Lower lobe of right lung (tissue), 2 donors: ENCODE results near the gene PRR13. TPM values are rescaled to one million over a fixed set of nuclear protein-coding genes. Genes with fewer than 3 reads are reported as not detected.

Source experiments
- ATAC-seq, 2 donors: fragments of 200-7000 bp; cut with Tn5 transposase; one replicate each; pipeline ENCODE4 v1.9.1; 2020 to 2022; ENCODE audit warnings: mild to moderate bottlenecking in 2 of 2, moderate library complexity in 2 of 2
- DNase-seq: peaks from one replicate; pipeline ENCODE4 v3.0.0-alpha.2; 2020
- H3K27ac ChIP-seq: fragments of 200-600 bp; one replicate; pipeline ENCODE4 v1.8.0; 2022
- H3K27me3 ChIP-seq: fragments of 200-600 bp; one replicate; pipeline ENCODE4 v1.8.0; 2022; ENCODE audit warnings: low read depth
- H3K36me3 ChIP-seq: fragments of 200-600 bp; one replicate; pipeline ENCODE4 v1.8.0; 2022; ENCODE audit warnings: mild to moderate bottlenecking
- H3K4me1 ChIP-seq: fragments of 200-600 bp; one replicate; pipeline ENCODE4 v1.8.0; 2022
- H3K4me3 ChIP-seq: fragments of 200-600 bp; one replicate; pipeline ENCODE4 v1.8.0; 2022; ENCODE audit warnings: mild to moderate bottlenecking
- H3K9me3 ChIP-seq: fragments of 200-600 bp; one replicate; pipeline ENCODE4 v1.8.0; 2022
- intact Hi-C: fragments of 100-400 bp; cut with DNase I; formaldehyde crosslinking; loops from one replicate; pipeline ENCODE4 v1.11.0; 2022
- total RNA-seq: library from RNA; stranded (reverse); fragmentation: NEBNext Ultra II Directional; extraction: Animal tissue kit (Norgen Biotek cat#: 25700); gene quantifications from one replicate; pipeline ENCODE4 v1.2.1, GENCODE V29; 2021
- TF ChIP-seq, protein P1 (sequence below): fragments of 200-600 bp; IDR thresholded peaks from one replicate; pipeline ENCODE4 v1.8.0; 2022; ENCODE audit warnings: antibody characterized with exemption, mild to moderate bottlenecking
- donor health status: DM: no; HTN: yes; CAD: no; lungs with severe emphysema.

The PRR13 gene
- total RNA-seq, 1 donor from 2014 or later: 216 TPM

DNA sequence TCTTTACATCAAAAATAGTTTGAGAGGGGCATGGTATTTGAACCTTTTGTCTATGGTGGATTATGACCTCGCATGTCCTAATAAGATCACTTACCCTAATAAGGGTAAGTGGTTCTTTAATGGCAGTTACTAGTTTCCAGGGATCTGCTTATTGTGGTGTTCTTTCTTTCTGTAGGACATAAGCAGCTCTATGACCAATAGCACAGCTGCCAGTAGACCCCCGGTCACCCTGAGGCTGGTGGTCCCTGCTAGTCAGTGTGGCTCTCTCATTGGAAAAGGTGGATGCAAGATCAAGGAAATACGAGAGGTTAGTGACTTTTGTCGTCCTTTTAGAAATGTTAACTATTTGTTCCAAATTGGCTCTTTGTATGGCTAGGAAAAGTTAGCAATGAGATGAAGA, 17.6 kb downstream of the PRR13 start:
- Histone ChIP-seq H3K4me3 (no peak overlapping the region), H3K27ac (no peak overlapping the region), H3K4me1 (peaks cover 12% of the 10 kb centered on the region), H3K36me3 (peaks cover 100% of the 10 kb centered on the region), H3K27me3 (no peaks in the 10 kb centered on the region), H3K9me3 (no peaks in the 10 kb centered on the region)
- DNase-seq (no peak), ATAC-seq (no peak)
- intact Hi-C loops: no loop called here
- TF ChIP-seq, protein P1, sequence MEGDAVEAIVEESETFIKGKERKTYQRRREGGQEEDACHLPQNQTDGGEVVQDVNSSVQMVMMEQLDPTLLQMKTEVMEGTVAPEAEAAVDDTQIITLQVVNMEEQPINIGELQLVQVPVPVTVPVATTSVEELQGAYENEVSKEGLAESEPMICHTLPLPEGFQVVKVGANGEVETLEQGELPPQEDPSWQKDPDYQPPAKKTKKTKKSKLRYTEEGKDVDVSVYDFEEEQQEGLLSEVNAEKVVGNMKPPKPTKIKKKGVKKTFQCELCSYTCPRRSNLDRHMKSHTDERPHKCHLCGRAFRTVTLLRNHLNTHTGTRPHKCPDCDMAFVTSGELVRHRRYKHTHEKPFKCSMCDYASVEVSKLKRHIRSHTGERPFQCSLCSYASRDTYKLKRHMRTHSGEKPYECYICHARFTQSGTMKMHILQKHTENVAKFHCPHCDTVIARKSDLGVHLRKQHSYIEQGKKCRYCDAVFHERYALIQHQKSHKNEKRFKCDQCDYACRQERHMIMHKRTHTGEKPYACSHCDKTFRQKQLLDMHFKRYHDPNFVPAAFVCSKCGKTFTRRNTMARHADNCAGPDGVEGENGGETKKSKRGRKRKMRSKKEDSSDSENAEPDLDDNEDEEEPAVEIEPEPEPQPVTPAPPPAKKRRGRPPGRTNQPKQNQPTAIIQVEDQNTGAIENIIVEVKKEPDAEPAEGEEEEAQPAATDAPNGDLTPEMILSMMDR: no peak

GRCh38 chr12:53461059-53461458, 19.5 kb downstream of the PRR13 start:
- no peak for DNase-seq
- H3K4me3 ChIP-seq: no peak overlapping the region
- H3K36me3 ChIP-seq: peaks cover 100% of the 10 kb centered on the region
- no peaks in the 10 kb centered on the region for H3K9me3 ChIP-seq
- H3K27ac ChIP-seq: no peak overlapping the region
- TF ChIP-seq, protein P1: no peak
- no peaks in the 10 kb centered on the region for H3K4me1 ChIP-seq
- ATAC-seq: no peak
- H3K27me3 ChIP-seq: no peaks in the 10 kb centered on the region
- intact Hi-C loops: no loop called here

DNA sequence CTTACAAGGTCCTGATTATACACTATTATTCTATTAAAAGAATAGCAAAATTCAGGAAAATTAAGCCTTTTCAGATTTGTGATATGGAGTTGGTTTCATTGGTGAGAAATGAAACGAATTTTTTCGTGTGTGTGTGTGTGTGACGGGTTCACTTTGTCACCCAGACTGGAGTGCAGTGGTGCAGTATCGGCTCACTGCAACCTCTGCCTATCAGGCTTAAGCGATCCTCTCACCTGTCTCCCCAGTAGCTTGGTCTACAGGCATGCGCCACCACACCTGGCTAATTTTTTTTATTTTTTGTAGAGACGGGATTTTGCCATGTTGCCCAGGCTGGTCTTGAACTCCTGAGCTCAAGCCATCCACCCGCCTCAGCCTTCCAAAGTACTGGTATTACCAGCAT, 20.1 kb downstream of the PRR13 start:
- intact Hi-C loops: no loop called here
- Histone ChIP-seq H3K36me3 (peaks cover 100% of the 10 kb centered on the region), H3K9me3 (no peaks in the 10 kb centered on the region)

GRCh38 chr12:53462935-53463334, 21.4 kb downstream of the PRR13 start:
- TF ChIP-seq, protein P1: no peak
- no peak overlapping the region for H3K4me3 ChIP-seq
- ATAC-seq (no peak), DNase-seq (no peak)
- intact Hi-C loops: no loop called here
- no peaks in the 10 kb centered on the region for H3K9me3 ChIP-seq
- no peaks in the 10 kb centered on the region for H3K27me3 ChIP-seq
- H3K4me1 ChIP-seq: no peaks in the 10 kb centered on the region
- H3K36me3 ChIP-seq: peaks cover 100% of the 10 kb centered on the region
- H3K27ac ChIP-seq: no peak overlapping the region

More for the DNA sequence above, 20.1 kb downstream of the PRR13 start:
- ATAC-seq (no peak), DNase-seq (no peak)
- TF ChIP-seq, protein P1: no peak
- Histone ChIP-seq H3K4me3 (no peak overlapping the region), H3K27ac (no peak overlapping the region), H3K27me3 (no peaks in the 10 kb centered on the region), H3K4me1 (no peaks in the 10 kb centered on the region)

DNA sequence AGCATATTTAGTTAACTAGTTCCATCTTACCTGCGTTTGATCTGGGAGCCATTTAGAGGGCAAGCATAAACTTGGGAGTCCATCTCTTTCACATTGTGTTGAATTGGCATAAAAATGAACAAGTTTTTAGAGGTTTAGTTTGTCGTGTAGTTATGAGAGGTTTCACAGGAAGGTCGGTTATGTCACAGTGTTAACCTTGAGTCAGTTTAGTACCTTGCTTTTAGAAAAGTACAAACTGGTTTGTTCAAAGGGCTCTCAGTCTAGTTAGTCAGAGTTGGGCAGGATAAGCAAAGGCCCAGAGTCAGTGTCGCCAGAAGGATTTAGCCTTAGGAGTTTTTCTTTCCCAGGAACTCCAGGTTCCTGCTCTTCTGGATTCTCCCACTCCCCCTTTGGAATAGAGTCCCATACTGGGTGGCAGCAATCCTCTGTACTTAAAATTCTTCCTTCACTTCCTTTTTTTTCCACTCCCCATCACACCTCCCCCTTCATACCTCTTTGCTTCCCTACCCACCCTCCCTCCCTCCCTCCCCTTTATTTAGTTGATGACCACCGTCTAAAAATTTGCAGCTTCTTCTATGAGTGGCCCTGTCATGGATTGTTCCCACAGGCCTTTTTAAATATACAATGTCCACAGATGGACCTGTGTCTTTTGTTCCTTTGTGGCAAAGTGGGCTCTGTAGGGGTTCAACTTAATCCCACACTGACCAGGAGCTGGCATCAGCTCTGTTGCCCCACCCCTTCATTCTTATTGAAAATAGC, 22.4 kb downstream of the PRR13 start:
- Histone ChIP-seq H3K27ac (no peak overlapping the region), H3K9me3 (no peaks in the 10 kb centered on the region), H3K4me1 (no peaks in the 10 kb centered on the region), H3K4me3 (no peak overlapping the region), H3K27me3 (no peaks in the 10 kb centered on the region), H3K36me3 (peaks cover 100% of the 10 kb centered on the region)
- intact Hi-C loops: no loop called here
- ATAC-seq: no peak
- no peak for DNase-seq
- TF ChIP-seq, protein P1: no peak
